OCI-LY3 (cell line): ENCODE data around the gene CDX1.

Experiments
- EZH2phosphoT487 ChIP-seq: fragments of 200-600 bp; shearing (Covaris generic); IDR thresholded peaks from 2 replicates; pipeline ENCODE4 v1.6.1; 2018; ENCODE audit warnings: antibody characterized with exemption, mixed run types, low read depth
- TF ChIP-seq, protein P1 (sequence below): fragments of 200-600, 300-600 bp; sonication (generic); IDR thresholded peaks from 2 replicates; pipeline ENCODE4 v1.5.1; 2014; ENCODE audit warnings: antibody characterized with exemption, low read length, low read depth

DNA sequence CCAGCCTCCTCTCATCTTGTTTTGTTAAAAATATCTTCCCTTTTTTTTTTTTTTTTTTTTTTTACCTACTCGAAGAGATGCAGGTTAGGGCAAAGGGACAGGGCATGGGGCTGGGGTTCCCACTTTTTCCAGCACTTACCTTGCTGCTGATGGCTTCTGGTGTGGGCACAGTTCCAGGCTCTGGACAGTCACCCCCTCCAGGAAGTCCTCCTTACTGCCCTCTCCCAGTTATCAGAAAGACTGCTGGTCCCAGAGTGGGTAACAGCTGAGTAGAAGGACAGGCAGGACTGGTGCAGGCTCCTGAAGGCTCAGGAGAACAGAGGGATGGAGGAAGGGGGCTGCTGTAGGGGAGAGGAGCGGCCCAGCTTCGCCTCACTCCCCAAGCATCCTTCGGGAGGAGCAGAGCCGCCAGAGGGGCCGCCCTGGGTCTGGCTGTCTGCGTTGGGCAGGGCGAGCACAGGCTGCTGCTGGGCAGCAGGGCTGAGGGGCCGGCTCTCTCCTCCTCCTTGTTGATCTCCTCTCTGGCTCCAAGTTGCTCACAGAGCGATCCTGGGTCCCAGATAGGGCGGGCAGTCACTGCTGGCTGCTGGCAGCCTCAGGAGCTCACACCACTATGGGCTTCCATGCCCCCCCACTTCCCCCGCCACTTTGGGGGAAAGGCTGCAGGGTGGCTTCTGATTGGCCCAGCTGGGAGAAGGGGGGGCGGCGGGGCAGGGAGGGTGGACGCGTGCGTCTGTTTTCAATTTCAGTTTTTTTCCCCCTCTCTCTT is 11.1 kb upstream of the CDX1 start, which contains the start of gene PDGFRB:
- TF ChIP-seq, protein P1, sequence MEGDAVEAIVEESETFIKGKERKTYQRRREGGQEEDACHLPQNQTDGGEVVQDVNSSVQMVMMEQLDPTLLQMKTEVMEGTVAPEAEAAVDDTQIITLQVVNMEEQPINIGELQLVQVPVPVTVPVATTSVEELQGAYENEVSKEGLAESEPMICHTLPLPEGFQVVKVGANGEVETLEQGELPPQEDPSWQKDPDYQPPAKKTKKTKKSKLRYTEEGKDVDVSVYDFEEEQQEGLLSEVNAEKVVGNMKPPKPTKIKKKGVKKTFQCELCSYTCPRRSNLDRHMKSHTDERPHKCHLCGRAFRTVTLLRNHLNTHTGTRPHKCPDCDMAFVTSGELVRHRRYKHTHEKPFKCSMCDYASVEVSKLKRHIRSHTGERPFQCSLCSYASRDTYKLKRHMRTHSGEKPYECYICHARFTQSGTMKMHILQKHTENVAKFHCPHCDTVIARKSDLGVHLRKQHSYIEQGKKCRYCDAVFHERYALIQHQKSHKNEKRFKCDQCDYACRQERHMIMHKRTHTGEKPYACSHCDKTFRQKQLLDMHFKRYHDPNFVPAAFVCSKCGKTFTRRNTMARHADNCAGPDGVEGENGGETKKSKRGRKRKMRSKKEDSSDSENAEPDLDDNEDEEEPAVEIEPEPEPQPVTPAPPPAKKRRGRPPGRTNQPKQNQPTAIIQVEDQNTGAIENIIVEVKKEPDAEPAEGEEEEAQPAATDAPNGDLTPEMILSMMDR = no peak
- no peak for TF ChIP-seq EZH2phosphoT487
